Neural cell (in vitro differentiated cells): ENCODE data around the gene SLC31A2. TPM values are rescaled to one million over a fixed set of nuclear protein-coding genes. Genes with fewer than 3 reads are reported as not detected.

Source experiments
- H2AFZ ChIP-seq: fragments of 200-600, 300-800 bp; sonication (generic), shearing (Covaris generic); 2 replicates; pipeline ENCODE4 v1.6.0; 2014; ENCODE audit warnings: low read depth, mild to moderate bottlenecking, antibody characterized with exemption, low read length, moderate library complexity
- H3F3A ChIP-seq: fragments of 200-600 bp; shearing (Covaris generic); 2 replicates; pipeline ENCODE4 v1.6.1; 2016; ENCODE audit warnings: mild to moderate bottlenecking, moderate library complexity, mixed read lengths, antibody characterized with exemption, low read length; ENCODE audit not compliant: insufficient read depth, poor library complexity, severe bottlenecking
- H3K27ac ChIP-seq: fragments of 200-600, 300-800 bp; sonication (generic), shearing (Covaris generic); 2 replicates; pipeline ENCODE4 v1.5.1; 2014; ENCODE audit warnings: mild to moderate bottlenecking, low read length, moderate library complexity
- H3K27me3 ChIP-seq: fragments of 300-800, 200-600 bp; sonication (generic), shearing (Covaris generic); 2 replicates; pipeline ENCODE4 v1.6.0; 2014; ENCODE audit warnings: mild to moderate bottlenecking, low read depth, low read length, moderate library complexity; ENCODE audit not compliant: insufficient read depth
- H3K36me3 ChIP-seq: fragments of 300-800, 200-600 bp; sonication (generic), shearing (Covaris generic); 2 replicates; pipeline ENCODE4 v1.5.1; 2014; ENCODE audit warnings: mild to moderate bottlenecking, antibody characterized with exemption, low read length, moderate library complexity; ENCODE audit not compliant: insufficient read depth
- H3K4me2 ChIP-seq: fragments of 300-800, 200-600 bp; sonication (generic), shearing (Covaris generic); 2 replicates; pipeline ENCODE4 v1.6.0; 2014; ENCODE audit warnings: mild to moderate bottlenecking, low read length
- H3K4me3 ChIP-seq: fragments of 300-800, 200-600 bp; sonication (generic), shearing (Covaris generic); 2 replicates; pipeline ENCODE4 v1.5.1; 2014; ENCODE audit warnings: mild to moderate bottlenecking, low read length, moderate library complexity
- H3K79me2 ChIP-seq: fragments of 200-600 bp; shearing (Covaris generic); replicated peaks from 2 replicates; pipeline ENCODE4 v1.6.0; 2014; ENCODE audit warnings: mild to moderate bottlenecking, low read length, moderate library complexity; ENCODE audit not compliant: insufficient read depth
- H3K9ac ChIP-seq: fragments of 300-800, 200-600 bp; sonication (generic), shearing (Covaris generic); 2 replicates; pipeline ENCODE4 v1.6.1; 2016; ENCODE audit warnings: mild to moderate bottlenecking, low read length, mixed read lengths
- H3K9me2 ChIP-seq: fragments of 200-600 bp; shearing (Covaris generic); 2 replicates; pipeline ENCODE4 v1.6.1; 2016; ENCODE audit warnings: mild to moderate bottlenecking, low read length, mixed read lengths; ENCODE audit not compliant: insufficient read depth
- H3K9me3 ChIP-seq: fragments of 200-600, 300-800 bp; sonication (generic), shearing (Covaris generic); 2 replicates; pipeline ENCODE4 v1.6.1; 2016; ENCODE audit warnings: mild to moderate bottlenecking, mixed run types, low read length, moderate library complexity, mixed read lengths
- H4K20me1 ChIP-seq: fragments of 200-600 bp; shearing (Covaris generic); 2 replicates; pipeline ENCODE4 v1.6.1; 2016; ENCODE audit warnings: mild to moderate bottlenecking, mixed run types; ENCODE audit not compliant: insufficient read depth
- EP300 ChIP-seq: fragments of 450-650 bp; conservative IDR thresholded peaks from 2 replicates; pipeline ENCODE4 v1.6.1; 2014; ENCODE audit warnings: antibody characterized with exemption, mild to moderate bottlenecking, moderate library complexity; ENCODE audit not compliant: poor library complexity, severe bottlenecking
- EZH2 ChIP-seq: fragments of 200-600, 300-800 bp; shearing (Covaris generic), sonication (generic); IDR thresholded peaks from 2 replicates; pipeline ENCODE4 v1.6.1; 2014; ENCODE audit warnings: antibody characterized with exemption, low read length, borderline replicate concordance, mild to moderate bottlenecking; ENCODE audit not compliant: insufficient read depth, poor library complexity, severe bottlenecking
- MXI1 ChIP-seq: fragments of 450-650 bp; conservative IDR thresholded peaks from 2 replicates; pipeline ENCODE4 v1.6.1; 2014; ENCODE audit warnings: antibody characterized with exemption, mild to moderate bottlenecking; ENCODE audit not compliant: poor library complexity, severe bottlenecking
- POLR2AphosphoS5 ChIP-seq: IDR thresholded peaks from 2 replicates; pipeline ENCODE4 v1.6.1; 2012
- RAD21 ChIP-seq: fragments of 450-650 bp; conservative IDR thresholded peaks from 2 replicates; pipeline ENCODE4 v1.6.1; 2014; ENCODE audit warnings: antibody characterized with exemption, mild to moderate bottlenecking, moderate library complexity
- REST ChIP-seq: IDR thresholded peaks from 2 replicates; pipeline ENCODE4 v1.6.1; 2012; ENCODE audit warnings: borderline replicate concordance
- SMC3 ChIP-seq: fragments of 450-650 bp; conservative IDR thresholded peaks from 2 replicates; pipeline ENCODE4 v1.6.1; 2014; ENCODE audit warnings: antibody characterized with exemption, mild to moderate bottlenecking, moderate library complexity; ENCODE audit not compliant: poor library complexity
- TAF1 ChIP-seq: IDR thresholded peaks from 2 replicates; pipeline ENCODE4 v1.6.1; 2012; ENCODE audit warnings: low read depth
- polyA plus RNA-seq: library from polyadenylated mRNA; depleted of rRNA; stranded (reverse); fragments of >200 nt; gene quantifications from 2 replicates; pipeline ENCODE4 v1.2.3, GENCODE V29; 2014
- TF ChIP-seq, protein P1 (sequence below): fragments of 450-650 bp; IDR thresholded peaks from 2 replicates; pipeline ENCODE4 v1.5.1; 2014; ENCODE audit warnings: antibody characterized with exemption, mild to moderate bottlenecking, moderate library complexity; ENCODE audit not compliant: poor library complexity, severe bottlenecking

The SLC31A2 gene
- polyA plus RNA-seq, 1 donor from 2014 or later: 4.1 TPM

GRCh38 chr9:113137196-113138168 lies 13.3 kb upstream of the SLC31A2 start:
- H3K9me2 ChIP-seq: no peaks in the 10 kb centered on the region
- no peak overlapping the region for H3K27ac ChIP-seq
- no peaks in the 10 kb centered on the region for H3K36me3 ChIP-seq
- H3F3A ChIP-seq: no peaks in the 10 kb centered on the region
- H3K9ac ChIP-seq: no peak overlapping the region
- H3K9me3 ChIP-seq: no peaks in the 10 kb centered on the region
- no peaks in the 10 kb centered on the region for H4K20me1 ChIP-seq
- H3K27me3 ChIP-seq: peaks cover 2% of the 10 kb centered on the region
- no peak overlapping the region for H2AFZ ChIP-seq
- TF ChIP-seq POLR2AphosphoS5 (no peak), REST (no peak), EZH2 (no peak), SMC3 (no peak), MXI1 (no peak), EP300 (no peak), RAD21 (no peak), TAF1 (no peak)
- TF ChIP-seq, protein P1, sequence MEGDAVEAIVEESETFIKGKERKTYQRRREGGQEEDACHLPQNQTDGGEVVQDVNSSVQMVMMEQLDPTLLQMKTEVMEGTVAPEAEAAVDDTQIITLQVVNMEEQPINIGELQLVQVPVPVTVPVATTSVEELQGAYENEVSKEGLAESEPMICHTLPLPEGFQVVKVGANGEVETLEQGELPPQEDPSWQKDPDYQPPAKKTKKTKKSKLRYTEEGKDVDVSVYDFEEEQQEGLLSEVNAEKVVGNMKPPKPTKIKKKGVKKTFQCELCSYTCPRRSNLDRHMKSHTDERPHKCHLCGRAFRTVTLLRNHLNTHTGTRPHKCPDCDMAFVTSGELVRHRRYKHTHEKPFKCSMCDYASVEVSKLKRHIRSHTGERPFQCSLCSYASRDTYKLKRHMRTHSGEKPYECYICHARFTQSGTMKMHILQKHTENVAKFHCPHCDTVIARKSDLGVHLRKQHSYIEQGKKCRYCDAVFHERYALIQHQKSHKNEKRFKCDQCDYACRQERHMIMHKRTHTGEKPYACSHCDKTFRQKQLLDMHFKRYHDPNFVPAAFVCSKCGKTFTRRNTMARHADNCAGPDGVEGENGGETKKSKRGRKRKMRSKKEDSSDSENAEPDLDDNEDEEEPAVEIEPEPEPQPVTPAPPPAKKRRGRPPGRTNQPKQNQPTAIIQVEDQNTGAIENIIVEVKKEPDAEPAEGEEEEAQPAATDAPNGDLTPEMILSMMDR: no peak
- H3K4me3 ChIP-seq: no peak overlapping the region
- H3K4me2 ChIP-seq: no peak overlapping the region
- H3K79me2 ChIP-seq: no peaks in the 10 kb centered on the region

DNA sequence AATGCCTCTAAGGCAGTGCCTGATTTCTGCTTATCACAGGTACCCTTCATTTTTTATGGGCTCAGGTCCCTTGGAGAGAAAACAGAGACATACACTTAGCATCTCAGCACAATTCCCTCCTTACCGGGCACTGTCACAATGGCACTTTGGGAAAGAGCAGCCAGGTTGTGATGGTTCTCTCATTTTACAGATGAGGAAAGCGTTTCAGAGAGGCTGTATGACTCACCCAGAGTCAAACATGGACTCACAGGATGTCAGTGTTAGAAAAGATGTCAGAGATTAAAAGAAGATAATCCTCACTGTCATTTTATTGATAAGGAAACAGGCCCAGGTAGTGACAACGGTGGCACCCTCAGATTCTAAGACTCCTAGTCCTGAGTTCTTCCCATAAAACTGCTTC lies 12.0 kb upstream of the SLC31A2 start:
- TF ChIP-seq EP300: no peak
- TF ChIP-seq POLR2AphosphoS5: no peak
- no peaks in the 10 kb centered on the region for H3K79me2 ChIP-seq
- H3F3A ChIP-seq: no peaks in the 10 kb centered on the region
- H3K27me3 ChIP-seq: peaks cover 2% of the 10 kb centered on the region
- H3K9ac ChIP-seq: no peak overlapping the region
- no peaks in the 10 kb centered on the region for H3K9me2 ChIP-seq
- no peak overlapping the region for H3K27ac ChIP-seq
- no peaks in the 10 kb centered on the region for H3K36me3 ChIP-seq
- H4K20me1 ChIP-seq: no peaks in the 10 kb centered on the region
- H2AFZ ChIP-seq: no peak overlapping the region
- H3K4me3 ChIP-seq: no peak overlapping the region
- H3K4me2 ChIP-seq: no peak overlapping the region
- no peaks in the 10 kb centered on the region for H3K9me3 ChIP-seq
